Stimulated activated CD4-positive, alpha-beta T cell treated with anti-CD3 and anti-CD28 coated beads, Interleukin-2, amount 100 ng/mL, for 48 hours (primary cell): ENCODE data around the gene IRX4.

Experiments used
- DNase-seq, 2 donors: peaks; one replicate each; pipeline ENCODE4 v3.0.0-alpha.2; 2020

Gene IRX4

GRCh38 chr5:1882337-1883119 is at the start of gene IRX4:
Gene IRX4, minus strand, starts transcription at chr5:1882925. Its CDS starts 278 bp downstream, at chr5:1882647.
- DNase-seq = no peak

GRCh38 chr5:1931604-1932231 is 49.0 kb upstream of the IRX4 start:
- DNase-seq = no peak

- no peak for DNase-seq
These were observed 48.3 kb upstream of the IRX4 start for GRCh38 chr5:1930880-1931603.

- no peak for DNase-seq
These were observed 47.8 kb upstream of the IRX4 start for GRCh38 chr5:1930501-1930879.

GRCh38 chr5:1929108-1929991 is 46.6 kb upstream of the IRX4 start:
- no peak for DNase-seq

GRCh38 chr5:1926471-1927341 is 44.0 kb upstream of the IRX4 start:
- no peak for DNase-seq

- no peak for DNase-seq
These were observed 43.3 kb upstream of the IRX4 start for GRCh38 chr5:1926071-1926440.

- DNase-seq = no peak
These were observed 42.7 kb upstream of the IRX4 start for GRCh38 chr5:1925111-1926070.

- DNase-seq = no peak
These were observed 41.0 kb upstream of the IRX4 start for GRCh38 chr5:1923766-1924165.

- DNase-seq = no peak
These were observed 40.6 kb upstream of the IRX4 start for GRCh38 chr5:1923341-1923740.

GRCh38 chr5:1921711-1922110 is 39.0 kb upstream of the IRX4 start:
- no peak for DNase-seq

- DNase-seq = no peak
These were observed 37.0 kb upstream of the IRX4 start for GRCh38 chr5:1919750-1920149.

GRCh38 chr5:1919209-1919566 is 36.5 kb upstream of the IRX4 start:
- no peak for DNase-seq

GRCh38 chr5:1918488-1919208 is 35.9 kb upstream of the IRX4 start:
- no peak for DNase-seq

- no peak for DNase-seq
These were observed 35.2 kb upstream of the IRX4 start for GRCh38 chr5:1917830-1918487.

- DNase-seq = no peak
These were observed 33.6 kb upstream of the IRX4 start for GRCh38 chr5:1916041-1917001.

GRCh38 chr5:1915316-1915715 is 32.6 kb upstream of the IRX4 start:
- no peak for DNase-seq

GRCh38 chr5:1914471-1914870 is 31.7 kb upstream of the IRX4 start:
- no peak for DNase-seq
